SK-N-SH (cell line): ENCODE measurements around the gene CPVL. TPM values are rescaled to one million over a fixed set of nuclear protein-coding genes. Genes with fewer than 3 reads are reported as not detected.

Experiments used
- CTCF ChIA-PET: fragments of 300-600, 350-600 bp; formaldehyde crosslinking; extraction: SDS; loops from one replicate; lab custom pipeline; 2021; lab: Yijun Ruan, JAX
- POLR2A ChIA-PET: fragments of 350-600 bp; sonication (Branson Sonifier 250); formaldehyde crosslinking; extraction: SDS; loops from one replicate; lab custom pipeline; 2020; ENCODE audit warnings: antibody characterized with exemption, inconsistent platforms; lab: Yijun Ruan, JAX
- DNase-seq: peaks from one replicate; pipeline ENCODE4 v3.0.0; 2012
- H2AFZ ChIP-seq: fragments of 200-600 bp; sonication (generic); 2 replicates; pipeline ENCODE4 v1.8.1; 2016; ENCODE audit warnings: antibody characterized with exemption, mild to moderate bottlenecking, low read depth
- H3F3A ChIP-seq: fragments of 200-600 bp; sonication (generic); replicated peaks from 2 replicates; pipeline ENCODE3; 2016; ENCODE audit warnings: antibody characterized with exemption, mild to moderate bottlenecking; ENCODE audit not compliant: insufficient read depth
- H3K27ac ChIP-seq, 2 experiments: fragments of 200-500 bp in 1 of 2; fragments of 200-600 bp in 1 of 2; sonication (Bioruptor generic) in 1 of 2; sonication (generic), shearing (Covaris generic) in 1 of 2; 2 replicates each; pipeline versions ENCODE4 v1.5.1 to v1.6.1; 2014 to 2016; ENCODE audit warnings: low read depth in 2 of 2, inconsistent platforms in 1 of 2, low read length in 1 of 2, mild to moderate bottlenecking in 1 of 2, mixed read lengths in 1 of 2
- H3K27me3 ChIP-seq: fragments of 200-600 bp; sonication (generic), shearing (Covaris generic); 2 replicates; pipeline ENCODE4 v1.6.1; 2016; ENCODE audit warnings: mixed run types; ENCODE audit not compliant: insufficient read depth
- H3K36me3 ChIP-seq, 2 experiments: fragments of 200-500 bp in 1 of 2; fragments of 200-600 bp in 1 of 2; sonication (Bioruptor generic) in 1 of 2; sonication (generic) in 1 of 2; replicated peaks in 1 of 2; 2 replicates each; pipeline versions ENCODE3 to v1.5.1; 2014 to 2016; ENCODE audit warnings: low read length in 1 of 2, mild to moderate bottlenecking in 1 of 2; ENCODE audit not compliant: insufficient read depth in 2 of 2, control insufficient read depth in 1 of 2
- H3K4me1 ChIP-seq, 2 experiments: fragments of 200-500 bp in 1 of 2; fragments of 200-600 bp in 1 of 2; sonication (Bioruptor generic) in 1 of 2; sonication (generic), shearing (Covaris generic) in 1 of 2; 2 replicates each; pipeline versions ENCODE4 v1.5.1 to v1.6.1; 2014 to 2016; ENCODE audit warnings: low read depth in 1 of 2, low read length in 1 of 2, mixed run types in 1 of 2; ENCODE audit not compliant: insufficient read depth in 2 of 2, control insufficient read depth in 1 of 2
- H3K4me2 ChIP-seq: fragments of 200-600 bp; sonication (generic), shearing (Covaris generic); 2 replicates; pipeline ENCODE4 v1.6.1; 2017; ENCODE audit warnings: mixed run types
- H3K4me3 ChIP-seq, 2 experiments: fragments of 200-500 bp in 1 of 2; fragments of 200-600 bp in 1 of 2; sonication (Bioruptor generic) in 1 of 2; sonication (generic), shearing (Covaris generic) in 1 of 2; 2 replicates each; pipeline versions ENCODE4 v1.5.1 to v1.8.1; 2014 to 2016; ENCODE audit warnings: low read depth in 2 of 2, inconsistent platforms in 1 of 2, low read length in 1 of 2, mild to moderate bottlenecking in 1 of 2, mixed read lengths in 1 of 2, moderate library complexity in 1 of 2
- H3K79me2 ChIP-seq: fragments of 200-600 bp; sonication (generic); 2 replicates; pipeline ENCODE4 v1.8.1; 2017; ENCODE audit warnings: mild to moderate bottlenecking; ENCODE audit not compliant: insufficient read depth
- H3K9ac ChIP-seq: fragments of 200-600 bp; sonication (generic); 2 replicates; pipeline ENCODE4 v1.6.1; 2017; ENCODE audit warnings: mixed run types
- H3K9me2 ChIP-seq: fragments of 200-600 bp; sonication (generic); 2 replicates; pipeline ENCODE4 v1.6.1; 2017; ENCODE audit warnings: mixed run types
- H3K9me3 ChIP-seq: fragments of 200-600 bp; sonication (generic); 2 replicates; pipeline ENCODE4 v1.6.1; 2017; ENCODE audit warnings: mixed run types, mild to moderate bottlenecking, moderate library complexity
- H4K20me1 ChIP-seq: fragments of 200-600 bp; sonication (generic); 2 replicates; pipeline ENCODE4 v1.6.1; 2017; ENCODE audit warnings: mild to moderate bottlenecking, mixed run types; ENCODE audit not compliant: insufficient read depth
- CHD2 ChIP-seq: fragments of 150-350 bp; IDR thresholded peaks from 2 replicates; pipeline ENCODE4 v1.6.1; 2018; ENCODE audit warnings: low read length; ENCODE audit not compliant: partially characterized antibody
- CTCF ChIP-seq: fragments of 200-600 bp; sonication (generic); IDR thresholded peaks from 2 replicates; pipeline ENCODE4 v1.6.1; 2017; ENCODE audit warnings: antibody characterized with exemption, mild to moderate bottlenecking, moderate library complexity
- ELF1 ChIP-seq: IDR thresholded peaks from 2 replicates; pipeline ENCODE4 v1.4.0; 2012
- FOSL2 ChIP-seq: IDR thresholded peaks from 2 replicates; pipeline ENCODE4 v1.4.0; 2012; ENCODE audit warnings: low read depth, mild to moderate bottlenecking, moderate library complexity, borderline replicate concordance
- FOXM1 ChIP-seq: IDR thresholded peaks from 2 replicates; pipeline ENCODE4 v1.4.0; 2012; ENCODE audit warnings: low read depth, mild to moderate bottlenecking
- IRF3 ChIP-seq: fragments of 150-350 bp; IDR thresholded peaks from 2 replicates; pipeline ENCODE4 v1.6.1; 2016; ENCODE audit warnings: mild to moderate bottlenecking, low read depth, low read length
- JUND ChIP-seq: IDR thresholded peaks from 2 replicates; pipeline ENCODE4 v1.4.0; 2012
- MAX ChIP-seq: IDR thresholded peaks from 2 replicates; pipeline ENCODE4 v1.4.0; 2012; ENCODE audit warnings: low read depth
- MEF2A ChIP-seq: IDR thresholded peaks from 2 replicates; pipeline ENCODE4 v1.4.0; 2012; ENCODE audit warnings: low read depth, borderline replicate concordance
- NFIC ChIP-seq: IDR thresholded peaks from 2 replicates; pipeline ENCODE4 v1.4.0; 2012; ENCODE audit warnings: borderline replicate concordance
- NRF1 ChIP-seq: IDR thresholded peaks from 2 replicates; pipeline ENCODE4 v1.6.1; 2012; ENCODE audit warnings: low read depth, mild to moderate bottlenecking, low read length
- POLR2AphosphoS5 ChIP-seq: IDR thresholded peaks from 2 replicates; pipeline ENCODE4 v1.6.1; 2012; ENCODE audit warnings: low read depth, low read length
- RCOR1 ChIP-seq: fragments of 150-350 bp; IDR thresholded peaks from 2 replicates; pipeline ENCODE4 v1.6.1; 2017; ENCODE audit warnings: antibody characterized with exemption, low read length
- REST ChIP-seq: IDR thresholded peaks from 2 replicates; pipeline ENCODE4 v1.6.1; 2012; ENCODE audit warnings: mild to moderate bottlenecking, low read depth, low read length, moderate library complexity
- RFX5 ChIP-seq: IDR thresholded peaks from 2 replicates; pipeline ENCODE4 v1.6.1; 2012; ENCODE audit warnings: mild to moderate bottlenecking, improper control_type of control experiment, low read length
- RXRA ChIP-seq: IDR thresholded peaks from 2 replicates; pipeline ENCODE4 v1.4.0; 2012; ENCODE audit warnings: low read depth, mild to moderate bottlenecking, borderline replicate concordance
- SIN3A ChIP-seq: IDR thresholded peaks from 2 replicates; pipeline ENCODE4 v1.6.1; 2012; ENCODE audit warnings: low read depth, mild to moderate bottlenecking, low read length, moderate library complexity, borderline replicate concordance
- TAF1 ChIP-seq: IDR thresholded peaks from 2 replicates; pipeline ENCODE4 v1.6.1; 2012; ENCODE audit warnings: low read depth, mild to moderate bottlenecking, low read length, moderate library complexity, borderline replicate concordance
- TCF12 ChIP-seq: IDR thresholded peaks from 2 replicates; pipeline ENCODE4 v1.4.0; 2012
- USF1 ChIP-seq: IDR thresholded peaks from 2 replicates; pipeline ENCODE4 v1.4.0; 2012; ENCODE audit warnings: low read depth, borderline replicate concordance
- whole genome bisulfite sequencing: methylation state at CpG from one replicate; pipeline ENCODE4 v1.1.6; 2017; ENCODE audit warnings: low lambda C conversion rate; 5-methylcytosine and 5-hydroxymethylcytosine counted together
- polyA plus RNA-seq, 3 experiments: library from polyadenylated mRNA; depleted of rRNA; stranded (reverse); fragments of >200 nt; gene quantifications; 2 replicates each; pipeline ENCODE4 v1.2.3, GENCODE V29; 2012

The CPVL gene
- polyA plus RNA-seq, 1 of the 3 experiments (the other 2 are of a cell fraction) = not detected

GRCh38 chr7:29102558-29103151 is 43.7 kb downstream of the CPVL start (continued):
- TF ChIP-seq NFIC = no peak
- TF ChIP-seq USF1 = no peak
- TF ChIP-seq RCOR1 = no peak
- no peak for TF ChIP-seq JUND
- no peak for TF ChIP-seq CHD2
- no peak for TF ChIP-seq TCF12
- TF ChIP-seq IRF3 = no peak
- TF ChIP-seq MEF2A = no peak
- no peak for TF ChIP-seq RXRA

- WGBS = 81% methylated on average over 1 of the region's 1 CpG
- H3K79me2 ChIP-seq = no peaks in the 10 kb centered on the region
- no peak for DNase-seq
- H3K9me2 ChIP-seq = no peaks in the 10 kb centered on the region
- no peaks in the 10 kb centered on the region for H4K20me1 ChIP-seq
- H3F3A ChIP-seq = no peaks in the 10 kb centered on the region
- H3K4me2 ChIP-seq = no peak overlapping the region
- CTCF ChIA-PET = interaction anchor here (0.6 to 48.2 kb wide), 19 partner anchors 9 to 307 kb away, joined by 3 to 1647 read pairs (median 7); partner anchors contain the start of gene TRIL
- H3K9me3 ChIP-seq = no peaks in the 10 kb centered on the region
- H3K4me3 ChIP-seq = no peak overlapping the region
- H3K36me3 ChIP-seq = no peaks in the 10 kb centered on the region
- peak overlapping the region in 1 of 2 experiments; percentile 8; a peak in 1 of 4 replicates for H3K27ac ChIP-seq
- H2AFZ ChIP-seq = no peak overlapping the region
- no peak overlapping the region for H3K9ac ChIP-seq
- H3K4me1 ChIP-seq = peaks cover 0 to 18% of the 10 kb centered on the region in 2 experiments; a peak in 1 of 4 replicates
- POLR2A ChIA-PET = interaction anchor here (2.1 kb wide), 1 partner anchor 144 kb away, joined by 15 read pairs; the partner anchor contains the start of gene TRIL
- H3K27me3 ChIP-seq = no peaks in the 10 kb centered on the region
- no peak for TF ChIP-seq POLR2AphosphoS5
- TF ChIP-seq REST = no peak
- no peak for TF ChIP-seq ELF1
- TF ChIP-seq MAX = no peak
- no peak for TF ChIP-seq FOSL2
- TF ChIP-seq NRF1 = no peak
- no peak for TF ChIP-seq SIN3A
- TF ChIP-seq TAF1 = no peak
- TF ChIP-seq TCF12 = no peak
- no peak for TF ChIP-seq CTCF
- no peak for TF ChIP-seq IRF3
- TF ChIP-seq USF1 = no peak
- TF ChIP-seq FOXM1 = no peak
- TF ChIP-seq RXRA = no peak
- no peak for TF ChIP-seq RCOR1
- TF ChIP-seq RFX5 = no peak
- TF ChIP-seq NFIC = no peak
Measured at GRCh38 chr7:29100924-29101323, 45.4 kb downstream of the CPVL start.
